Stimulated activated naive B cell treated with anti-CD40 and anti-IgM and Interleukin-4, amounts not matched to agents 10 μg/mL and 1 μg/mL and 100 μg/mL, for 72 hours (primary cell): ENCODE results near the gene GRK4.
A peak's percentile ranks its signal among the peaks of the same experiment; 100 is the strongest.
"Not testable (repeated sequence)": the region's sequence is repeated elsewhere in the genome, so short reads cannot be mapped to it uniquely, and the experiment has no call there.

Source experiments
- ATAC-seq, 2 donors: fragments of 150-1000 bp; cut with Tn5 transposase; replicated peaks; 2 replicates each; pipeline ENCODE4 v1.10.0; 2021; ENCODE audit warnings: moderate library complexity in 1 of 2
- DNase-seq: peaks from one replicate; pipeline ENCODE4 v3.0.0; 2021
- H3K27ac Mint-ChIP-seq: one replicate; pipeline ENCODE4 v1.8.0; 2022; ENCODE audit warnings: mild to moderate bottlenecking, mixed read lengths
- H3K27me3 Mint-ChIP-seq, 2 donors: one replicate each; pipeline ENCODE4 v1.8.0; 2022; ENCODE audit warnings: mixed read lengths in 2 of 2
- H3K36me3 Mint-ChIP-seq, 2 donors: one replicate each; pipeline ENCODE4 v1.8.0; 2022; ENCODE audit warnings: mixed read lengths in 2 of 2, mild to moderate bottlenecking in 1 of 2
- H3K4me1 Mint-ChIP-seq, 2 donors: one replicate each; pipeline ENCODE4 v1.8.0; 2022; ENCODE audit warnings: mixed read lengths in 2 of 2, mild to moderate bottlenecking in 1 of 2
- H3K4me3 Mint-ChIP-seq, 2 donors: one replicate each; pipeline ENCODE4 v1.8.0; 2022; ENCODE audit warnings: mild to moderate bottlenecking in 2 of 2, mixed read lengths in 2 of 2, moderate library complexity in 1 of 2
- H3K9me3 Mint-ChIP-seq, 2 donors: one replicate each; pipeline ENCODE4 v1.8.0; 2022; ENCODE audit warnings: mixed read lengths in 2 of 2, mild to moderate bottlenecking in 1 of 2

Gene GRK4

GRCh38 chr4:2942037-2942531 is 21.3 kb upstream of the GRK4 start:
- Mint-ChIP-seq H3K27me3 (no peaks in the 10 kb centered on the region), H3K4me1 (peaks cover 21 to 32% of the 10 kb centered on the region in 2 donors), H3K36me3 (peaks cover 62 to 79% of the 10 kb centered on the region in 2 donors), H3K9me3 (no peaks in the 10 kb centered on the region), H3K4me3 (no peak overlapping the region), H3K27ac (peak overlapping the region; percentile 91)
- ATAC-seq (peak in 1 of 2 donors; percentile 3), DNase-seq (no peak)

GRCh38 chr4:2942532-2943363 is 20.6 kb upstream of the GRK4 start:
- no peaks in the 10 kb centered on the region for H3K27me3 Mint-ChIP-seq
- peaks cover 19 to 25% of the 10 kb centered on the region in 2 donors for H3K4me1 Mint-ChIP-seq
- peak overlapping the region; percentile 91 for H3K27ac Mint-ChIP-seq
- DNase-seq (no peak), ATAC-seq (peak; percentile 15 to 16)
- no peak overlapping the region for H3K4me3 Mint-ChIP-seq
- peaks cover 57 to 77% of the 10 kb centered on the region in 2 donors for H3K36me3 Mint-ChIP-seq
- H3K9me3 Mint-ChIP-seq, result no peaks in the 10 kb centered on the region

- DNase-seq (no peak), ATAC-seq (no peak)
- no peaks in the 10 kb centered on the region for H3K27me3 Mint-ChIP-seq
- peak overlapping the region; percentile 86 for H3K27ac Mint-ChIP-seq
- H3K4me1 Mint-ChIP-seq, result peaks cover 19 to 21% of the 10 kb centered on the region in 2 donors
- H3K9me3 Mint-ChIP-seq, result no peaks in the 10 kb centered on the region
- no peak overlapping the region for H3K4me3 Mint-ChIP-seq
- peaks cover 60 to 80% of the 10 kb centered on the region in 2 donors for H3K36me3 Mint-ChIP-seq
Observed at GRCh38 chr4:2943364-2944090, 19.8 kb upstream of the GRK4 start.

DNA sequence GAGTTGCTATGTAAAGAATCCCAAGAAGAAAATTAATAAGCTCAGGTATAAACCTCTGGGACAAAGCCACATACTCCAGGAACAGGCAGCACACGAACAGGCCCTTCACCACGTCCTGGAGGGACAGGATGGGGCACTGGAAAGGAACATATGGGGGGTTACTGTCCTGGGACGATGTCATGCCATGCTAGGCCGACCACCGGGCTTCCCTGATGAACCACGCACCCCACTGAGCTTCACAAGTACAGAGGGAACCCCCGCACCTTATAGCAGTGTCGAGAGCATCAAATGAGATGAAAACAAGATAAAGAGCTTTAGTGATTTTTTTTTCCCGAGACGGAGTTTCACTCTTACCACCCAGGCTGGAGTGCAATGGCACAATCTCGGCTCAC is 19.3 kb upstream of the GRK4 start:
- DNase-seq, result no peak
- peak overlapping the region in 1 of 2 donors; percentile 34 for H3K4me3 Mint-ChIP-seq
- H3K27ac Mint-ChIP-seq, result peak overlapping the region; percentile 77
- no peaks in the 10 kb centered on the region for H3K9me3 Mint-ChIP-seq
- ATAC-seq, result no peak
- no peaks in the 10 kb centered on the region for H3K27me3 Mint-ChIP-seq
- peaks cover 61 to 80% of the 10 kb centered on the region in 2 donors for H3K36me3 Mint-ChIP-seq
- H3K4me1 Mint-ChIP-seq, result peaks cover 18 to 20% of the 10 kb centered on the region in 2 donors

DNA sequence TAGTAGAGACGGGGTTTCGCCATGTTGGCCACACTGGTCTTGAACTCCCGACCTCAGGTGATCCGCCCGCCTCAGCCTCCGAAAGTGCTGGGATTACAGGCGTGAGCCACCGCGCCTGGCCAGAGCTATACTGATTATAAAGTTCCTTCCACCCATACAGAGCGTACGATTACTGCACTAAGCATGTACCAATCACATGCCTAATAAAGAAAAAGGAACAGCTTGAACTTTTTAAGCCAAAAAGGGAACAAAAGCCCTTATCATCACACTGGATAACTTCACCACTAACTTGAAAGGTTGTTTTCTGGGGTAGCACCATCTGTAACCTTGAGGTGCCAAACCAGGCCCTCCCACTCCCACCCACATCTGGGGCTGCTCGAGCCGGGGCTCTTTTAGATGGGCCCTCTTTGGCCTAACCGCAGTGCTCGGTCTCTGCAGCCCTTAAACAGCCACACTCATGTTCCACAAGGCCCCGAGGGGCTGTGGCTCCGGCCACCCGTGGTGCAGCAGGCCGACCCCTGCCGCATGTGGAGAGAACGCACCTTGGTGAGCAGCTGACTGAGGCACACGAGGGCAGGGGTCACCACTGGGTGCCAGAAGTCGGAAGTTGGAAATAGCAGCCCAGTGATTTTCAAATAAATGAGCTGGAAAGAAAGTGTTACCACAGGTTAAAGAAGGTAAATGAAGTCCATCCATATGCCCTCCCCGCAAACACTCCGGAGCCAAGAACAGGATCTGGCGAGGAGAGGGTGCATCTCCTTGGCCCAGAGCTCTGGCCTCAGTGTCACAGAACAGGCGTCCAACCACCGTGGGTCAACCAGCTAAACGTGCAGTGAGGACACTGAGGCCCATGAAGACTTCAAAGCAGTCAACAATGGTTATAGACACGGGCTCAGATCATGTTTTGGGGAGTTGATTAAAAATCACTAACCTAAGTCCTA is 18.5 kb upstream of the GRK4 start:
- Mint-ChIP-seq H3K4me3 (no peak overlapping the region), H3K27ac (no peak overlapping the region)

GRCh38 chr4:2945619-2946604 is 17.5 kb upstream of the GRK4 start:
- H3K36me3 Mint-ChIP-seq, result peaks cover 54 to 79% of the 10 kb centered on the region in 2 donors
- DNase-seq, H3K27me3 Mint-ChIP-seq, ATAC-seq, H3K9me3 Mint-ChIP-seq: not testable (repeated sequence)
- peak overlapping the region; percentile 39 for H3K27ac Mint-ChIP-seq
- H3K4me1 Mint-ChIP-seq, result peaks cover 14 to 15% of the 10 kb centered on the region in 2 donors
- peak overlapping the region in 1 of 2 donors; percentile 34 for H3K4me3 Mint-ChIP-seq

More for the DNA sequence above, 18.5 kb upstream of the GRK4 start:
- Mint-ChIP-seq H3K9me3 (no peaks in the 10 kb centered on the region), H3K36me3 (peaks cover 59 to 80% of the 10 kb centered on the region in 2 donors), H3K4me1 (peaks cover 14 to 16% of the 10 kb centered on the region in 2 donors), H3K27me3 (no peaks in the 10 kb centered on the region)
- ATAC-seq, result no peak
- no peak for DNase-seq

DNA sequence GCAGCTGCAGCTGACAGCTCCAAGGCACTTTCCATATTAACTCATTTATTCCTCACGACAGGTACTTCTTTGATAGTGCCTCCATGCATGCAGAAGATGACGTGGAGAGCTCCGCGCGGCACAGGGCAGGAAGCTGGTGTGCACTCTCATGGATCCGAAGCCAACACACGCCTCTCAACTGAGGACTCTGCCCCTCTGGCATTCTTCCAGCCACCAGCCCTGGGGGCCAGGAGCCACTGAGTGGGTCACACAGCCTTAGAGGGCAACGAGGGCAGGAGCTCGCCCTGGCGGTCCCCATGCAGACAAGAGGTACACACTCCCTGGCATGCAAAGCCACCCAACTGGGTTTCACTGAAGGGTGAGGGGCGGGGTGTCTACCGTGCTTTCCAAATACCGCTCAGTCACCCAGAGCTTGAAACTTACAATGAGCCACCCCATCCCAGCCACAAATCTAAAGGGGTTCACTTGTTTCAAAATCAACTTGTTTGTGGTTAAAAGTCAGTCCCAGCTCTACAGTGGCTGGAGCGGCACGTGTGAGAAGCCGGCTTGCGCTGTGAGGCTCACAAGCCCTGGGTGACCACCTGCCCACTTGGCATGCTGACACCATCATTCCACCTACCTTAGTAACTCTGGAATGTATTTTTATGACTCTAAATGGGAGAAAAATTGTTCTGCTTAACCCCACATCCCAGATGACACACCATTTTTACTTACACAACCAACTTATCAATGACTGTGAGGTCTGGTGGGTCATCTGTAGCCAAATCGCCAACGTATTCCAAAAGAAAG is 16.4 kb upstream of the GRK4 start:
- no peak for ATAC-seq
- H3K27ac Mint-ChIP-seq, result peak overlapping the region; percentile 60
- H3K4me1 Mint-ChIP-seq, result peaks cover 14 to 16% of the 10 kb centered on the region in 2 donors
- peaks cover 58 to 81% of the 10 kb centered on the region in 2 donors for H3K36me3 Mint-ChIP-seq
- H3K9me3 Mint-ChIP-seq, result no peaks in the 10 kb centered on the region
- no peaks in the 10 kb centered on the region for H3K27me3 Mint-ChIP-seq
- H3K4me3 Mint-ChIP-seq, result no peak overlapping the region
- DNase-seq, result no peak

GRCh38 chr4:2947926-2948325 is 15.4 kb upstream of the GRK4 start:
- no peak overlapping the region for H3K4me3 Mint-ChIP-seq
- peaks cover 55 to 75% of the 10 kb centered on the region in 2 donors for H3K36me3 Mint-ChIP-seq
- no peak overlapping the region for H3K27ac Mint-ChIP-seq
- DNase-seq, result no peak
- no peaks in the 10 kb centered on the region for H3K27me3 Mint-ChIP-seq
- ATAC-seq, result no peak
- peaks cover 8 to 12% of the 10 kb centered on the region in 2 donors for H3K4me1 Mint-ChIP-seq
- no peaks in the 10 kb centered on the region for H3K9me3 Mint-ChIP-seq

DNA sequence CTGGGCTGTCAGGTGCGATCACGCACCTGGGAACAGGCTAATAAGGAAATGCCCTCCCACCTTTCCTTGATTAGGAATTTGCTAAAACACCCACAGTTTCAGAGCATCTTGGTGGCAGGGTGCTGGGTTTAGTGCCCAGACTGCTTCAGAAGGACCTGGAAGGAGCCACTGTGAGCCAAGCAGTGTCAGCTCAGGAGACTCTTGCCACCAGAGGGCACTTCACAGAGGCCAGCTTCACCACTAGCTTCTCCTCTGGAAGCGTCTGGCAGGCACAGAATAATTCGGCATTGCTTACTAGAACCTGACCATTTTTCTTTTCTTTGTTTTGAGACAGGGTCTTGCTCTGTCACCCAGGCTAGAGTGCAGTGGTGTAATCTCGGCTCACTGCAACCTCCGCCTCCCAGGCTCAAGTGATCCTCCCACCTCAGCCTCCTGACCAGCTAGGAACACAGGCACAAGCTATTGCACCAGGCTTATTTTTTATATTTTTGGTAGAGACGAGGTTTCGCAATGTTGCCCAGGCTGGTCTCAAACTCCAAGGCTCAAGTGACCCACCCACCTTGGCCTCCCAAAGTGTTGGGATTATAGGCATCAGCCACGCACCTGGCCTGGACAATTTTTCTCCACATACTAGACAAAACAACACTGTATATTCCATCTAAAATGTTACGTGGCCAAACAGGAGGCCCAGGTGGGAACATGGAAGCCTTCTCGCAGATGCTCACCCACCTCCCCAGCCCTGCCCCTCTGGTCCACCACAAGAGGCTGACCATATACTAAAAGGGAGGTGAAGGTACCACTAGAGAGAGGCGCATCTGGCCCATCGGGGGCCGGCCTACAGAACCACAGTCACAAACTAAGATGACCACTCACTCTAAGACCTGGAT is 14.2 kb upstream of the GRK4 start:
- no peak overlapping the region for H3K4me3 Mint-ChIP-seq
- DNase-seq, result no peak
- H3K36me3 Mint-ChIP-seq, result peaks cover 52 to 77% of the 10 kb centered on the region in 2 donors
- H3K4me1 Mint-ChIP-seq, result peaks cover 5 to 12% of the 10 kb centered on the region in 2 donors
- H3K9me3 Mint-ChIP-seq, result no peaks in the 10 kb centered on the region
- H3K27ac Mint-ChIP-seq, result peak overlapping the region; percentile 84
- ATAC-seq, result peak; percentile 58 to 69
- H3K27me3 Mint-ChIP-seq, result no peaks in the 10 kb centered on the region

DNA sequence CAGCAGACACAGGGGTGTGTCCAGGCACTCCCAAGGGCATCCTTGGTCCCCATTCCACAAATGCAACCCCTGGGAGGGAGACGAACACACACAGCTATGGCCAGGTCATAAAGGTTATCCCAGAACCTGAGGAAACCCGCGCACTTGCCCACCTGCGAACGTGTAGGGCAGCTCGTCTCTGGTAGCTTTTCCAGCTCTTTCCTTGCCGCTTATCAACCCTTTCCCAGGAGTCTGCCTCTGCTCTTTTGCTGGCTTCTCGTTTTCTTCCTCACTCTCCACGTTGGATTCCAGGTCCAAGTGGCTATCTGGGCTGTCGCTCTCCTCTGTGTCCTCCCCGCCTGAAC is 13.6 kb upstream of the GRK4 start:
- Mint-ChIP-seq H3K36me3 (peaks cover 56 to 82% of the 10 kb centered on the region in 2 donors), H3K27me3 (no peaks in the 10 kb centered on the region), H3K4me3 (no peak overlapping the region), H3K4me1 (peaks cover 11 to 17% of the 10 kb centered on the region in 2 donors), H3K9me3 (no peaks in the 10 kb centered on the region), H3K27ac (peak overlapping the region; percentile 9)
- DNase-seq (no peak), ATAC-seq (no peak)

GRCh38 chr4:2950221-2950989 is 13.0 kb upstream of the GRK4 start:
- H3K36me3 Mint-ChIP-seq, result peaks cover 58 to 81% of the 10 kb centered on the region in 2 donors

More at GRCh38 chr4:2950221-2950989, 13.0 kb upstream of the GRK4 start:
- DNase-seq (no peak), ATAC-seq (no peak)
- Mint-ChIP-seq H3K4me3 (no peak overlapping the region), H3K27ac (peak overlapping the region; percentile 9), H3K4me1 (peaks cover 16 to 18% of the 10 kb centered on the region in 2 donors), H3K9me3 (no peaks in the 10 kb centered on the region), H3K27me3 (no peaks in the 10 kb centered on the region)
